Measurements from ENCODE around the gene TBC1D4.
A peak's percentile ranks its signal among the peaks of the same experiment; 100 is the strongest.

The TBC1D4 gene

GRCh38 chr13:75360170-75360569, 121.8 kb downstream of the TBC1D4 start:
- Histone ChIP-seq H2BK120ac (ENCODE audit: low read depth, low read length) (no peak overlapping the region), H2AFZ (ENCODE audit: low read depth, low read length) (no peak overlapping the region), H3K36me3 (ENCODE audit: control insufficient read depth in 1 of 2, insufficient read depth in 2 of 2, low read depth in 1 of 2, low read length in 2 of 2) (peaks cover 0 to 10% of the 10 kb centered on the region in 2 experiments), H2BK5ac (ENCODE audit: low read depth, low read length, poor library complexity, severe bottlenecking) (no peak overlapping the region), H3K4me2 (ENCODE audit: low read length, poor library complexity, severe bottlenecking) (no peak overlapping the region), H2BK15ac (ENCODE audit: low read depth, poor library complexity, severe bottlenecking) (no peak overlapping the region), H3K23ac (ENCODE audit: low read length in 2 of 2) (no peak overlapping the region), H3K9me3 (ENCODE audit: control insufficient read depth, low read length) (no peaks in the 10 kb centered on the region), H2BK12ac (ENCODE audit: low read length in 2 of 2) (no peak overlapping the region), H4K8ac (ENCODE audit: low read length) (no peak overlapping the region), H3K18ac (ENCODE audit: low read depth in 1 of 2, low read length in 2 of 2) (no peak overlapping the region), H4K91ac (ENCODE audit: low read length) (no peak overlapping the region), H2AK5ac (ENCODE audit: low read length, severe bottlenecking) (no peak overlapping the region), H3K4me3 (ENCODE audit: insufficient read depth in 1 of 2, low read depth in 1 of 2, low read length in 2 of 2) (no peak overlapping the region), H3K9ac (ENCODE audit: low read length) (no peak overlapping the region), H3K79me1 (replicated peaks; ENCODE audit: low read length, poor library complexity, severe bottlenecking) (peaks cover 4% of the 10 kb centered on the region), H3K27me3 (ENCODE audit: control insufficient read depth in 1 of 2, insufficient read depth in 1 of 2, low read length in 2 of 2) (no peaks in the 10 kb centered on the region), H3K27ac (ENCODE audit: low read length, poor library complexity, severe bottlenecking) (peak overlapping the region; percentile 40), H3K14ac (ENCODE audit: low read length in 2 of 2) (no peak overlapping the region), H3K4me1 (ENCODE audit: control insufficient read depth, insufficient read depth, low read depth, low read length) (peaks cover 6% of the 10 kb centered on the region), H3K4ac (ENCODE audit: low read depth in 1 of 2, low read length in 2 of 2) (no peak overlapping the region)
- no CpG with 5 or more reads among the region's 1 CpG for WGBS
- DNase-seq: no peak

- no peak overlapping the region for H3K4ac ChIP-seq (ENCODE audit: low read depth in 1 of 2, low read length in 2 of 2)
- H2BK5ac ChIP-seq (ENCODE audit: low read depth, low read length, poor library complexity, severe bottlenecking): no peak overlapping the region
- H4K91ac ChIP-seq (ENCODE audit: low read length): no peak overlapping the region
- no peak overlapping the region for H2BK15ac ChIP-seq (ENCODE audit: low read depth, poor library complexity, severe bottlenecking)
- no peaks in the 10 kb centered on the region for H3K27me3 ChIP-seq (ENCODE audit: control insufficient read depth in 1 of 2, insufficient read depth in 1 of 2, low read length in 2 of 2)
- H3K4me3 ChIP-seq (ENCODE audit: insufficient read depth in 1 of 2, low read depth in 1 of 2, low read length in 2 of 2): no peak overlapping the region
- no peak overlapping the region for H3K4me2 ChIP-seq (ENCODE audit: low read length, poor library complexity, severe bottlenecking)
- peak; percentile 84 for DNase-seq
- peaks cover 7% of the 10 kb centered on the region for H3K4me1 ChIP-seq (ENCODE audit: control insufficient read depth, insufficient read depth, low read depth, low read length)
- H3K36me3 ChIP-seq (ENCODE audit: control insufficient read depth in 1 of 2, insufficient read depth in 2 of 2, low read depth in 1 of 2, low read length in 2 of 2): peaks cover 0 to 11% of the 10 kb centered on the region in 2 experiments
- H4K8ac ChIP-seq (ENCODE audit: low read length): no peak overlapping the region
- no peak overlapping the region for H2AFZ ChIP-seq (ENCODE audit: low read depth, low read length)
- no peak overlapping the region for H2BK12ac ChIP-seq (ENCODE audit: low read length in 2 of 2)
- H3K14ac ChIP-seq (ENCODE audit: low read length in 2 of 2): no peak overlapping the region
- 0% methylated on average over 2 of the region's 2 CpGs for WGBS
- H3K18ac ChIP-seq (ENCODE audit: low read depth in 1 of 2, low read length in 2 of 2): no peak overlapping the region
- peak overlapping the region; percentile 57 for H3K9ac ChIP-seq (ENCODE audit: low read length)
- no peaks in the 10 kb centered on the region for H3K9me3 ChIP-seq (ENCODE audit: control insufficient read depth, low read length)
- H3K23ac ChIP-seq (ENCODE audit: low read length in 2 of 2): no peak overlapping the region
- H3K27ac ChIP-seq (ENCODE audit: low read length, poor library complexity, severe bottlenecking): peak overlapping the region; percentile 72
- H2AK5ac ChIP-seq (ENCODE audit: low read length, severe bottlenecking): no peak overlapping the region
- peaks cover 4% of the 10 kb centered on the region for H3K79me1 ChIP-seq (replicated peaks; ENCODE audit: low read length, poor library complexity, severe bottlenecking)
- no peak overlapping the region for H2BK120ac ChIP-seq (ENCODE audit: low read depth, low read length)
Observed at GRCh38 chr13:75359266-75359665, 122.7 kb downstream of the TBC1D4 start.

- Histone ChIP-seq H2BK15ac (ENCODE audit: low read depth, poor library complexity, severe bottlenecking) (no peak overlapping the region), H2AFZ (ENCODE audit: low read depth, low read length) (no peak overlapping the region), H3K36me3 (ENCODE audit: control insufficient read depth in 1 of 2, insufficient read depth in 2 of 2, low read depth in 1 of 2, low read length in 2 of 2) (peaks cover 0 to 11% of the 10 kb centered on the region in 2 experiments), H3K4me1 (ENCODE audit: control insufficient read depth, insufficient read depth, low read depth, low read length) (peaks cover 7% of the 10 kb centered on the region), H3K4ac (ENCODE audit: low read depth in 1 of 2, low read length in 2 of 2) (no peak overlapping the region), H2BK120ac (ENCODE audit: low read depth, low read length) (no peak overlapping the region), H2BK5ac (ENCODE audit: low read depth, low read length, poor library complexity, severe bottlenecking) (no peak overlapping the region), H3K27ac (ENCODE audit: low read length, poor library complexity, severe bottlenecking) (peak overlapping the region; percentile 21), H4K8ac (ENCODE audit: low read length) (no peak overlapping the region), H3K14ac (ENCODE audit: low read length in 2 of 2) (no peak overlapping the region), H3K79me1 (replicated peaks; ENCODE audit: low read length, poor library complexity, severe bottlenecking) (peaks cover 2% of the 10 kb centered on the region), H3K4me3 (ENCODE audit: insufficient read depth in 1 of 2, low read depth in 1 of 2, low read length in 2 of 2) (no peak overlapping the region), H3K18ac (ENCODE audit: low read depth in 1 of 2, low read length in 2 of 2) (peak overlapping the region in 1 of 2 experiments; percentile 48), H3K23ac (ENCODE audit: low read length in 2 of 2) (no peak overlapping the region), H4K91ac (ENCODE audit: low read length) (no peak overlapping the region), H2BK12ac (ENCODE audit: low read length in 2 of 2) (no peak overlapping the region), H2AK5ac (ENCODE audit: low read length, severe bottlenecking) (peak overlapping the region; percentile 84), H3K9ac (ENCODE audit: low read length) (no peak overlapping the region), H3K4me2 (ENCODE audit: low read length, poor library complexity, severe bottlenecking) (no peak overlapping the region), H3K9me3 (ENCODE audit: control insufficient read depth, low read length) (no peaks in the 10 kb centered on the region), H3K27me3 (ENCODE audit: control insufficient read depth in 1 of 2, insufficient read depth in 1 of 2, low read length in 2 of 2) (no peaks in the 10 kb centered on the region)
- peak; percentile 62 for DNase-seq
- 89% methylated on average over 5 of the region's 6 CpGs for WGBS
Observed at GRCh38 chr13:75357576-75358289, 124.2 kb downstream of the TBC1D4 start.

GRCh38 chr13:75356421-75356820, 125.5 kb downstream of the TBC1D4 start:
- Histone ChIP-seq H4K91ac (ENCODE audit: low read length) (no peak overlapping the region), H2BK15ac (ENCODE audit: low read depth, poor library complexity, severe bottlenecking) (no peak overlapping the region), H4K8ac (ENCODE audit: low read length) (no peak overlapping the region), H3K36me3 (ENCODE audit: control insufficient read depth in 1 of 2, insufficient read depth in 2 of 2, low read depth in 1 of 2, low read length in 2 of 2) (peaks cover 0 to 11% of the 10 kb centered on the region in 2 experiments), H3K23ac (ENCODE audit: low read length in 2 of 2) (no peak overlapping the region), H3K27ac (ENCODE audit: low read length, poor library complexity, severe bottlenecking) (peak overlapping the region; percentile 10), H3K14ac (ENCODE audit: low read length in 2 of 2) (no peak overlapping the region), H3K18ac (ENCODE audit: low read depth in 1 of 2, low read length in 2 of 2) (no peak overlapping the region), H2BK120ac (ENCODE audit: low read depth, low read length) (no peak overlapping the region), H3K4me2 (ENCODE audit: low read length, poor library complexity, severe bottlenecking) (no peak overlapping the region), H3K79me1 (replicated peaks; ENCODE audit: low read length, poor library complexity, severe bottlenecking) (no peaks in the 10 kb centered on the region), H2BK5ac (ENCODE audit: low read depth, low read length, poor library complexity, severe bottlenecking) (no peak overlapping the region), H2AFZ (ENCODE audit: low read depth, low read length) (no peak overlapping the region), H3K4me1 (ENCODE audit: control insufficient read depth, insufficient read depth, low read depth, low read length) (peaks cover 7% of the 10 kb centered on the region), H3K27me3 (ENCODE audit: control insufficient read depth in 1 of 2, insufficient read depth in 1 of 2, low read length in 2 of 2) (no peaks in the 10 kb centered on the region), H3K9ac (ENCODE audit: low read length) (no peak overlapping the region), H3K4ac (ENCODE audit: low read depth in 1 of 2, low read length in 2 of 2) (no peak overlapping the region), H3K9me3 (ENCODE audit: control insufficient read depth, low read length) (no peaks in the 10 kb centered on the region), H3K4me3 (ENCODE audit: insufficient read depth in 1 of 2, low read depth in 1 of 2, low read length in 2 of 2) (no peak overlapping the region), H2BK12ac (ENCODE audit: low read length in 2 of 2) (no peak overlapping the region), H2AK5ac (ENCODE audit: low read length, severe bottlenecking) (no peak overlapping the region)
- DNase-seq: no peak
- 48% methylated on average over 3 of the region's 3 CpGs for WGBS
